PC-9 (cell line): ENCODE results near the gene CYYR1. TPM values are rescaled to one million over a fixed set of nuclear protein-coding genes. Genes with fewer than 3 reads are reported as not detected.

Source experiments
- BruUV-seq: library from RNA; stranded (reverse); fragments of 400-500 nt; replicated peaks from 2 replicates; lab custom pipeline; 2021; lab: Mats Ljungman, UMichigan
- CTCF ChIA-PET: fragments of 300-600 bp; sonication (Branson Sonifier 250); formaldehyde crosslinking; loops from one replicate; lab custom pipeline; 2022; ENCODE audit warnings: antibody characterized with exemption; lab: Charles Lee
- POLR2A ChIA-PET: fragments of 300-600 bp; sonication (Branson Sonifier 250); formaldehyde crosslinking; loops from one replicate; lab custom pipeline; 2022; ENCODE audit warnings: antibody characterized with exemption; ENCODE audit not compliant: unreplicated experiment; lab: Charles Lee
- DNase-seq, 2 experiments: peaks; one replicate each; pipeline versions ENCODE4 v3.0.0 to v3.0.0-alpha.2; 2015 to 2022; ENCODE audit warnings: mixed read lengths in 1 of 2
- H2AFZ ChIP-seq: fragments of 200-600 bp; sonication (generic); 2 replicates; pipeline ENCODE4 v1.8.1; 2017; ENCODE audit warnings: antibody characterized with exemption
- H3F3A ChIP-seq: fragments of 200-600 bp; sonication (generic); 2 replicates; pipeline ENCODE4 v1.8.1; 2017; ENCODE audit warnings: antibody characterized with exemption, mild to moderate bottlenecking, low read depth; ENCODE audit not compliant: insufficient read depth
- H3K27ac ChIP-seq: fragments of 200-600 bp; sonication (generic); 2 replicates; pipeline ENCODE4 v1.6.1; 2016; ENCODE audit warnings: mixed run types
- H3K27me3 ChIP-seq: fragments of 200-600 bp; sonication (generic); 2 replicates; pipeline ENCODE4 v1.6.1; 2016; ENCODE audit warnings: low read depth, mixed run types; ENCODE audit not compliant: insufficient read depth
- H3K36me3 ChIP-seq: fragments of 200-600 bp; sonication (generic); 2 replicates; pipeline ENCODE4 v1.6.1; 2016; ENCODE audit warnings: low read depth, mixed run types
- H3K4me1 ChIP-seq: fragments of 200-600 bp; sonication (generic); replicated peaks from 2 replicates; pipeline ENCODE4 v1.6.1; 2016; ENCODE audit warnings: mixed run types; ENCODE audit not compliant: insufficient read depth
- H3K4me2 ChIP-seq: fragments of 200-600 bp; sonication (generic); 2 replicates; pipeline ENCODE4 v1.6.1; 2017; ENCODE audit warnings: mixed run types
- H3K4me3 ChIP-seq: fragments of 200-600 bp; sonication (generic); 2 replicates; pipeline ENCODE4 v1.6.1; 2016; ENCODE audit warnings: mixed run types
- H3K79me2 ChIP-seq: fragments of 200-600 bp; sonication (generic); 2 replicates; pipeline ENCODE4 v1.6.1; 2017; ENCODE audit warnings: low read depth, mixed run types
- H3K9me2 ChIP-seq: fragments of 200-600 bp; sonication (generic); 2 replicates; pipeline ENCODE4 v1.8.1; 2017; ENCODE audit warnings: mild to moderate bottlenecking; ENCODE audit not compliant: insufficient read depth
- H3K9me3 ChIP-seq: fragments of 200-600 bp; sonication (generic); 2 replicates; pipeline ENCODE4 v1.8.1; 2016; ENCODE audit warnings: low read depth; ENCODE audit not compliant: insufficient read depth
- H4K20me1 ChIP-seq: fragments of 200-600 bp; sonication (generic); 2 replicates; pipeline ENCODE4 v1.8.1; 2017; ENCODE audit not compliant: insufficient read depth
- EZH2 ChIP-seq: fragments of 200-600 bp; sonication (generic); IDR thresholded peaks from 2 replicates; pipeline ENCODE4 v1.8.0; 2017; ENCODE audit warnings: antibody characterized with exemption, low read depth
- intact Hi-C: fragments of 100-400 bp; cut with micrococcal nuclease; formaldehyde crosslinking; loops from one replicate; pipeline ENCODE4 v1.10.0; 2022; ENCODE audit not compliant: unreplicated experiment
- total RNA-seq: library from RNA; stranded (reverse); gene quantifications from 2 replicates; pipeline ENCODE4 v1.2.3, GENCODE V29; 2021
- TF ChIP-seq, protein P1 (sequence below): fragments of 200-600 bp; sonication (generic); conservative IDR thresholded peaks from 2 replicates; pipeline ENCODE4 v1.6.1; 2017; ENCODE audit warnings: mixed run types, antibody characterized with exemption, mild to moderate bottlenecking, moderate library complexity

CYYR1 gene
- total RNA-seq, 1 experiment from 2014 or later: not detected

- no peaks in the 10 kb centered on the region for H3K4me1 ChIP-seq
- BruUV-seq: no TSS peak
- no peaks in the 10 kb centered on the region for H3K9me3 ChIP-seq
- DNase-seq: no peak
- H3K9me2 ChIP-seq: no peaks in the 10 kb centered on the region
- no peaks in the 10 kb centered on the region for H3K36me3 ChIP-seq
- CTCF ChIA-PET: no interaction called here
- TF ChIP-seq, protein P1, sequence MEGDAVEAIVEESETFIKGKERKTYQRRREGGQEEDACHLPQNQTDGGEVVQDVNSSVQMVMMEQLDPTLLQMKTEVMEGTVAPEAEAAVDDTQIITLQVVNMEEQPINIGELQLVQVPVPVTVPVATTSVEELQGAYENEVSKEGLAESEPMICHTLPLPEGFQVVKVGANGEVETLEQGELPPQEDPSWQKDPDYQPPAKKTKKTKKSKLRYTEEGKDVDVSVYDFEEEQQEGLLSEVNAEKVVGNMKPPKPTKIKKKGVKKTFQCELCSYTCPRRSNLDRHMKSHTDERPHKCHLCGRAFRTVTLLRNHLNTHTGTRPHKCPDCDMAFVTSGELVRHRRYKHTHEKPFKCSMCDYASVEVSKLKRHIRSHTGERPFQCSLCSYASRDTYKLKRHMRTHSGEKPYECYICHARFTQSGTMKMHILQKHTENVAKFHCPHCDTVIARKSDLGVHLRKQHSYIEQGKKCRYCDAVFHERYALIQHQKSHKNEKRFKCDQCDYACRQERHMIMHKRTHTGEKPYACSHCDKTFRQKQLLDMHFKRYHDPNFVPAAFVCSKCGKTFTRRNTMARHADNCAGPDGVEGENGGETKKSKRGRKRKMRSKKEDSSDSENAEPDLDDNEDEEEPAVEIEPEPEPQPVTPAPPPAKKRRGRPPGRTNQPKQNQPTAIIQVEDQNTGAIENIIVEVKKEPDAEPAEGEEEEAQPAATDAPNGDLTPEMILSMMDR: no peak
- TF ChIP-seq EZH2: no peak
- POLR2A ChIA-PET: no interaction called here
- no peak overlapping the region for H2AFZ ChIP-seq
- no peaks in the 10 kb centered on the region for H4K20me1 ChIP-seq
- no peaks in the 10 kb centered on the region for H3F3A ChIP-seq
- H3K4me2 ChIP-seq: no peak overlapping the region
- no peaks in the 10 kb centered on the region for H3K27me3 ChIP-seq
- H3K79me2 ChIP-seq: no peaks in the 10 kb centered on the region
- H3K4me3 ChIP-seq: no peak overlapping the region
- no peak overlapping the region for H3K27ac ChIP-seq
- intact Hi-C loops: no loop called here
Observed at GRCh38 chr21:26501495-26502021, 71.5 kb downstream of the CYYR1 start.

GRCh38 chr21:26499495-26499894, 73.6 kb downstream of the CYYR1 start:
- Histone ChIP-seq H3K79me2 (no peaks in the 10 kb centered on the region), H4K20me1 (no peaks in the 10 kb centered on the region), H3K9me3 (no peaks in the 10 kb centered on the region), H3K9me2 (no peaks in the 10 kb centered on the region), H3F3A (no peaks in the 10 kb centered on the region), H3K4me2 (no peak overlapping the region), H3K36me3 (no peaks in the 10 kb centered on the region), H2AFZ (no peak overlapping the region), H3K27ac (no peak overlapping the region), H3K4me1 (no peaks in the 10 kb centered on the region), H3K27me3 (no peaks in the 10 kb centered on the region), H3K4me3 (no peak overlapping the region)
- DNase-seq: no peak
- ChIA-PET POLR2A (no interaction called here), CTCF (no interaction called here)
- TF ChIP-seq, protein P1: no peak
- TF ChIP-seq EZH2: no peak
- no TSS peak for BruUV-seq
- intact Hi-C loops: no loop called here

DNA sequence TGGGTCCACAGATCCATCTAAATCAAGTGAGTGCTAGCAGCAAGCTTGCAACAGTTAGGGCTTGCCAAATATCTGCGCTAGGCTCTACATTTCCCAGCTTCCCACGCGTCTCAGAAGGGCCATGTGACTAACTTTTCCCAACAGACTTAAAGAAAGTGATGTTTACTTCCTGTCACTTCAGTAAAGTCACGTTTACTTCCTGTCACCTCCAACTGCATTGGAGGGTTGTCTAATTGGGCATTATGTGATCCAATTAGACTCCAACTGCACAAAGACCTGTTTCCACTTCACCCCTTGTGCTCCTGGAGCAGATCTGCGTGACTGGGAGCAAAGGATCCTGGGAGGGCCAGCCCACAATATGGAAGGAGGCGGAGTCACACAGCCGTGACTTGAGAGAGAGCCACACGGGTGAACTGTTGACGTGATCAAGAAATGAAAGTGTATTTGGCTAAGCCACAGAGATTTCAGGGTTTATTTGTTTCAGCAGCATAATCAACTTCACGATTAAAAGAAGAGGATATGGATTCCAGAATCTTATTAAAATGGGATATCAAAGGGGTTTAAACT, 77.7 kb downstream of the CYYR1 start:
- Histone ChIP-seq H3K9me3 (no peaks in the 10 kb centered on the region), H4K20me1 (no peaks in the 10 kb centered on the region), H3K4me2 (no peak overlapping the region), H3K27ac (no peak overlapping the region), H3K36me3 (no peaks in the 10 kb centered on the region), H3K4me3 (no peak overlapping the region), H3K4me1 (no peaks in the 10 kb centered on the region), H3K27me3 (no peaks in the 10 kb centered on the region), H2AFZ (peak overlapping the region; percentile 43; the same call in 1 of the 2 replicates), H3K9me2 (no peaks in the 10 kb centered on the region), H3F3A (no peaks in the 10 kb centered on the region), H3K79me2 (no peaks in the 10 kb centered on the region)
- no TSS peak for BruUV-seq
- DNase-seq: no peak
- TF ChIP-seq, protein P1: no peak
- TF ChIP-seq EZH2: no peak
- intact Hi-C loops: no loop called here
- ChIA-PET POLR2A (no interaction called here), CTCF (no interaction called here)
